Fibroblast of skin of right quadriceps (primary cell): Measurements from ENCODE around the gene PSMD3.
A peak's percentile ranks its signal among the peaks of the same experiment; 100 is the strongest.

ENCODE experiments used
- DNase-seq: peaks from one replicate; pipeline ENCODE4 v3.0.0-alpha.2; 2013

PSMD3 gene

DNA sequence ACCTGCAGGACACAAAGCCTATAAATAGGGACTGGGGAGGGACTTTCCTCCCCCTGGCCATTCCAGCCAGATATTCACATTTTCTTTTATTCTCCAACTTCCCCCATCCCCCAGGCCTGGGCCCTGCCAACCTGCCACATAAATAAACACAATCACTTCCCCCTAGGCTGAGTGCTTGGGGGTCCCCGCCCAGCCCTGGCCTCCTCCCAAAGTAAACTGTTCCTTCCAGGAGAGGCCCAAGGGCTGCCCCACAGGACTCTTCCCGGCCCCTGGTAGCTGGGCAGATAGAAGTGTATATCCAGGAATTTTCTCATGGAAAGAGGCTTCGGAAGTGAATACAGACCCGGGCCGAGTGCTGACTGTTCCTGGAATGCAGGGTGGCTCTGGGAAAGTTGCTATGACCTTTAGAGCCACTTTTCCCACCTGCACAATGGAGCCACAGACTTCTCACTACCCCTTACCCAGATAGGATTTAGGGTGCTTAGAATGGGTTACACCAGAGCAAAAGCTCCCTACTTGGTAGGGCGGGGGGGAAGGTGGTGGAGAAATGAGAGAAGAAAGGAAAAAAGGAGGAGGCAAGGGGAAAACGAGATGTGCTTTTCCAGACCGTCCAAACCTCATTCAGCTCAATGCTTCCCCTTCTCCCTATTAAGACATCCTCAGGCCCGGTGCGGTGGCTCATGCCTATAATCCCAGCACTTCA lies 43.1 kb downstream of the PSMD3 start:
- no peak for DNase-seq

DNA sequence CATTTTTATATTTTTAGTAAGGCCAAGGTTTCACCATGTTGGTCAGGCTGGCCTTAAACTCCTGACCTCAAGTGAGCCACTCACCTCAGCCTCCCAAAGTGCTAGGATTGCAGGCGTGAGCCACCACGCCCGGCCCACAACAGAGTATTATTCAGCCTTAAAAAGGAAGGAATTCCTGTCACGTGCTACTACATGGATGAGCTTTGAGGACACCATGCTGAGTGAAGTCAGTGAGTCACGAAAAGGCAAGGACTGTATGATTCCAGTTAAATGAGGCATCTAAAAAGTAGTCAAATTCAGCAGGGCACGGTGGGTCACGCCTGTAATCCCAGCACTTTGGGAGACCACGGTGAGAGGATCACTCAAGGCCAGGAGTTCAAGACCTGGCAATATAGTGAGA lies 44.3 kb downstream of the PSMD3 start:
- DNase-seq = no peak

DNA sequence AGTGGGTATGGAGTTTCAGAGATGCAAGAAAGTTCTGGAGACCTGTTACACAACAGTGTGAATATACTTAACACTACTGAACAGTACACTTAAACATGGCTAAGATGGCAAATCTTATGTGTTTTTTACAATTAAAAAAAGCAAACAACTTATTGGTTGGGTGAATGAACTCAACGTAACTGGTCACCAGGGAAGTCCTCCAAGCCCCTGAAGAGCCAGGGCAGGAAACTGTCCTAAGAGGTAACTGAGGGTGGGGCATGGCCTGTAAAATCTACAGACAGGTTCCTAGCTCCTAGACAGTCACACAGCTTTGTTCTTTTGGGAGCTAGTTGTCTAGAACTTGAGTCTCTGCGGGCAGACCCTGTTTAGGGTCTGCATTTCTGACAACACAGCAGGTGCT lies 45.0 kb downstream of the PSMD3 start:
- no peak for DNase-seq

- no peak for DNase-seq
Observed at GRCh38 chr17:40025991-40026815, 45.6 kb downstream of the PSMD3 start.

DNA sequence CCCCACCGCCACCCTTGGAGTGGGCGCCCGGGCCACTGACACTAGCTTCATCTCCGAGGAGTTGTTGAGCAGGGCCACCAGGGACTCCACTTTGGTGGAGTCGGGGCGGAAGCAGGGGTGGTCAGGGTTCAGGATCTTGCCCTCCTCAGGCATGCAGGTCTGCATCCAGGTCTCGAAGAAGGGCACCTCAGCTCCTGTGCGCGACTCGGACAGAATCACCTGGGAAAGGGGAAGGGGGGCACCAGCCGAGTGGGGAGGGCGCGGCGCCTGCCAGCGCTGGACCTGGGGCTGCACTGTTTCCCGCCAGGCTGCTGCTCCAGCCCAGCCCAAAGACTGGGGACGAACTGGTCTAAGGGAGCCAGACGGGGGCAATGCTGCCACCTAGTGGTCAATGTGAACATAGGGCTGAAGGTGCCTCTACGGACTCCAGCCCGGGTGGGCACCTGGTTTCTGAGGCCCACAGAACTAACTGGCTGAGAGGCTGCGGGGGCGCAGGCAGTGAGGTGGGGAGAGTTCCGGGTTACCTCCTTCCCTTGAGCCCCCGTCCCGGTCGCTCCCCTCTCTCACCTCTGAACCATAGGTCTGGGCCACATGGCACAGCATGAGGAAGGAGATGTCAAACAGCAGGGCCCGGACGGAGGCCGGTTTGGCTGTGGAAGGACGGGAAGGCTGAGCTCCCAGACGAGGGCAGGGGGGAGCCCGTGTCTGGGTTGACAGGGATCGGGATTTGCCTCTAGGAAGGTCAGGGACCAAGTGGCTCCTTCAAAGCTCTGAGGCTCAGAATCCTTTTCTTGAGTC lies 46.4 kb downstream of the PSMD3 start:
- peak; percentile 71 for DNase-seq

DNA sequence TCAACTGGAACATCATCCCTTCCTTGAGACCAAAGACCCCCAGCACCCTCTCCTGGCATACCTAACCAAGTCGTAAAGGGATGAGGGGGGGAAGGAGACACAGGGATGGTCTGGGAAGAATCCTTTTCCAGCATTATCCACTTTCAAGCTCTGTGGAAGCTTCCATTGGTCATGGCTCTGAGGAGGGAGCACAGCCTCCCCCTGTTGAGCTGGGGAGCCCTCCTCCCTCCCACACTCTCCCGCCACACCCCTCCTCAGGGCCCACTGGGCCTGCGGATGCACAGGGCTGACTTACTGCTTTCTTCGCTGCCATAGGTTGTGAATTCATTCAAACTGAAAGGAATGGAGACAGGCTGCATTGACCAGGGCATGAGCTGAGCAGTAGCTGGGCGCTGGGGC lies 47.0 kb downstream of the PSMD3 start:
- no peak for DNase-seq

DNA sequence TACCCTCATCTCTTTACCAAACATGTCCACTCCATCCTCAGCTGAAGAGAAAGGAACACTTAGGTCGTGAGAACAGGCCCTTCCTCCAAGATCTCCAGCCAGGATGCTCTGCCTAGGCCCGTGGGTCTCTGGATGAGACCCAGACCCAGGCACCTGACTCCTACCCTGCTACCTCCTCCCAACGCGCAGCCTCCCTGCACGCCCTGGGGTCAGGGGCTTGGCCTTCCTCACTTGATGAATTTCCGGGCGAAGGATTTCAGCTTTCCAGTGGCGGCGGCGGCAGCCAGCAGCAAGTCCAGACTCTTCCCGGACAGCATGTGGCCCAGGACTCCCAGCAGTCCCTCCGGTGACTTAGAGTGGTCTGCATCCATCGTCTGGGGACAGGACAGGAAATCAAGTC lies 48.0 kb downstream of the PSMD3 start:
- no peak for DNase-seq

DNA sequence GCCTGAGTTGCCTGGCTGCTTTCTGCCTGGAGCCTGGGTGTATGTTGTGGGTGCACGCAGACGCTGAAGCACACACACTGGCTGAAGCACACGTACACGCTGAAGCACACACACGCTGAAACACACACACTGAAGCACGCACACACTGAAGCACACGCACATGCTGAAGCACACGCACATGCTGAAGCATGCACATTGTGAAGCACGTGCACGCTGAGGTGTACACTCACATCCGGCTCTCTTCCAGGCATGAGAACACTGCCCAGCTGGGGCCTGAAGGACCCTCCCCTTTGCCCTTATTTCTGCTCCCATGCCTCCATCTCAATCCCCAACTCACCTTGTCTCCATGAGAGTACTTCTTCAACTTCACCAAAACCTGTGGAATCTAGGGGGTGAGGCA lies 51.1 kb downstream of the PSMD3 start:
- DNase-seq = no peak

DNA sequence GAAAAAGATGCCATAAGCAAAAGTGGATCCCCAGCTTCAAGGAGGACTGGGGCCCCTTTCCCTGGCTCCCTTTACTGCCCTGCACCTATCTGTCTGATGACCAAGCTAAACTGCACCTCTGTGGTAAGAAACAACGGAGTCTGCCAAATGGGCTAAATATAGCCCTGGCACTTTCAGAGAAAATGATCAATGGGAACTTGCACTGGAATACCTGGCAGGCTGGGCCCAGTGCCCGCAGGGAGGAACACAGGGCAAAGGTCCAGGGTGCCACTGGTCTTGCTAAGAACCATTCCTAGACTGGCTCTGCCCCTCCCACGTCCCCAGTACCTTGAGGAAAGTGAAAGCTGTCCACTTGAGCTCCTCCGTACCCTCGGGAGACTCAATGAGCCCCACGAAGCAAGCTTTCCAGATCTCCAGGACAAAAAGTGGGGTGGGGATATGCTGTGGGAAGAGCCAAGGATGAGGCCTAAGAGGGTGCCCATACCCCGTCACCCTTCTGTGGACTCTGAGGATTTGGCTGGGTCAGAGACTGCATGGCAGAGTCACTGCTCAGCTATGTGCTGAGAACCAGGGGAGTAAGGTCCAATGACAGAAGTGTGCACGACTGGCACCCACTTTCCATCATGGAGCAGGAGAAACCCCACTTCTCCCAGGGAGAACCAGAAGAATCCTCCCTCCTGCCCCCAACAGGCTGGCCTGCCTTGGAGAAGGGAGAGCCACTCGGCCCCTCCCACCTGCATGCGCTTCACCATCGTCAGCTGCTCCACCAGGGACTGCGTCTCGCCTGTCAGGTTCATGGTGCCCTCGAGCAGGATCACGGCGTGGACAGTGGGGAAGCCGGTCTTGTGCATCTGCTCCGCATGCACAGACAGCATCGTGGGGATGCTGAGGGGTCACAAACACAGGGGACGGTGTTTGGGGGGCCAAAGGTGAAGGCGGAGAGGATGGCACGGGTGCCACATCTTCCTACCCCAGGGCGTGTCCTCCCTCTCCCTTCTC lies 52.0 kb downstream of the PSMD3 start:
- DNase-seq = no peak

DNA sequence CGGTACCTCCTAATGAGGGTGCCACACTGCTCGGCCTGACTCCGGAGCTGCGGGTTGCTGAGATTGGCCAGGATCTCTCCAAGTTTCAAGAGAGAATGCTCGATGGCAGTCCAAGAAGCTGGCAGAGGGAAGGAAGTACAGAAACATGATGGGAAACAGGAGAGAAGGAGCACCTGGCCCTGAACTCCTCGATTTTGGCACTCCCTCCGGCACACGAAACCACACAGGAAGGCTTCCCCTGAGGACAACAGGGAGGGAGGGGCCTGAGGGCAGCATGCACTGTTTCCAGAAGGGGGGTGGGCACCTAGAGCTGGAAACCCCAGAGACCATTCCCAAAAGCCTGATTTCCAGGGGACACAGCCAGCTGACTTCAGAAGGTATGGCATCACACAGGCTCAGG lies 52.7 kb downstream of the PSMD3 start:
- DNase-seq = no peak

DNA sequence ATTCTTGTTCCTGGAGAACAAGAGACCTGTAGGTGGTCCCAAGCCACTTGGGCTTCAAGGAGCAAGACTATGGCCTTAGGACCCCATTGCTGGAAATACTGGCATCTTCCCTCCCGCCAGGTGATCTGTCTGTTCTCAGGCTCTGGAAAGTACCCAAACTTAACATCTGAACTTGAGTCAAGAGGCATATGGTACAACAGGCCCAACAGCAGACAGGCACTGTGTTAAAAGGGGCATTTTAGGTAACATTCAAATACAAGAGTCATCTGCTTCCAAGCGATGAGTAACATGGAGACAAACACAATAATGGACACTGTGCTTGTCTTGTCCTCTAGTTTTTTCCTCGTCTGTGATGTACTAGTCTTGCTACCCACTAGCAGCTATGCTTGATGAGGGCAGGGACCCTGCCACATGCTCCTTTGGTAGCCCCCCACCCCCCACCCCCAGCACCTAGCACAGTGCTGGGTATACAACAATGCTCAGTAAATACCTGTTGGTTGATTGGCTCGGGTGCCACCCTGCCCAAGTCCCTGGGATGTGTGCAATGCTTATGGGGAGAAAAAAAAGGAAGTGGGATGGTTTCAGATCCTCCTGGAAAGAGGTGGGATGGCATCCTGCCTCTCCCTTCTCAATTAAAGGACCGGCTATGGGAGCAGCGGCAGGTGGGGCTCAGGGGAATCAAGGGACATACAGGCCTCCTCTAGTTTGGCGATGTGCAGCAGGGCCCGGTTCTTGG lies 54.0 kb downstream of the PSMD3 start:
- DNase-seq = no peak

GRCh38 chr17:40035162-40035559 lies 54.6 kb downstream of the PSMD3 start:
- DNase-seq = peak; percentile 35

- peak; percentile 70 for DNase-seq
Observed at GRCh38 chr17:40038882-40039513, 58.4 kb downstream of the PSMD3 start.

DNA sequence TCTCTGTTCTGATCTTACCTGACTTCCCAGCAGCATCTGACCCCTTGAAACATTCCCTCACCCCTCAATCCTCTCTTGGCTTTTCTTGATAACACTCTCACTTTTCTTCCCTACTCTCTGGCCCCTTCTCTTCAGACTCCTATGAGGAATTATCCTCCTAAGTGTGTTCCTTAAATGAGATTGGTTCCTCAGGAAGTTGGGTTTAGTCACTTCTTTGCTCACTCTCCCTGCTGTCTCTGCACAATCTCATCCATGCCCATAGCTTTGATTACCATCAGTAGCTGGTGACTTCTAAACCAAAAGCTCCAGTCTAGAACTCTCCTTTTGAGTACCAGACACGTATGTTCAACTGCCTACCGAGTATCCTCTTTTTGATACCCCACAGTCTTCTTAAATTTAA lies 60.6 kb downstream of the PSMD3 start:
- no peak for DNase-seq
